OCI-LY3 (cell line): Measurements from ENCODE around the gene TRIM28.

Experiments used
- H2AFZ ChIP-seq: fragments of 200-600, 300-600 bp; shearing (Covaris generic); 2 replicates; pipeline ENCODE4 v1.6.0; 2014; ENCODE audit warnings: antibody characterized with exemption, low read depth, low read length
- H3K27ac ChIP-seq: fragments of 200-600, 300-600 bp; sonication (generic); 2 replicates; pipeline ENCODE4 v1.5.1; 2014; ENCODE audit warnings: mild to moderate bottlenecking, low read length, moderate library complexity, mixed read lengths
- H3K27me3 ChIP-seq: fragments of 200-600, 300-600 bp; sonication (generic); 2 replicates; pipeline ENCODE4 v1.6.1; 2014; ENCODE audit warnings: low read depth, low read length, mixed read lengths
- H3K36me3 ChIP-seq: fragments of 200-600, 300-600 bp; sonication (generic); replicated peaks from 2 replicates; pipeline ENCODE3; 2014; ENCODE audit warnings: low read depth, low read length, mixed read lengths
- H3K4me1 ChIP-seq: fragments of 300-600, 200-600 bp; sonication (generic); 2 replicates; pipeline ENCODE4 v1.6.1; 2014; ENCODE audit warnings: low read length, mixed read lengths
- H3K4me2 ChIP-seq: fragments of 200-600, 300-600 bp; sonication (generic); 2 replicates; pipeline ENCODE4 v1.6.1; 2014; ENCODE audit warnings: low read length, mixed read lengths
- H3K4me3 ChIP-seq: fragments of 300-600, 200-600 bp; sonication (generic); 2 replicates; pipeline ENCODE4 v1.5.1; 2014; ENCODE audit warnings: antibody characterized with exemption, mild to moderate bottlenecking, low read length, moderate library complexity
- H3K79me2 ChIP-seq: fragments of 300-600, 200-600 bp; shearing (Covaris generic); 2 replicates; pipeline ENCODE4 v1.6.1; 2014; ENCODE audit warnings: mild to moderate bottlenecking, low read length, mixed read lengths
- H3K9ac ChIP-seq: fragments of 300-600, 200-600 bp; shearing (Covaris generic); 2 replicates; pipeline ENCODE4 v1.6.0; 2014; ENCODE audit warnings: mild to moderate bottlenecking, low read length, moderate library complexity
- H3K9me3 ChIP-seq: fragments of 200-600, 300-600 bp; shearing (Covaris generic); 2 replicates; pipeline ENCODE4 v1.6.1; 2014; ENCODE audit warnings: low read length, mixed read lengths; ENCODE audit not compliant: insufficient read depth
- H4K20me1 ChIP-seq: fragments of 200-600, 300-600 bp; sonication (generic); 2 replicates; pipeline ENCODE4 v1.6.1; 2016; ENCODE audit warnings: low read length, mixed read lengths; ENCODE audit not compliant: insufficient read depth
- CTCF ChIP-seq: fragments of 200-600, 300-600 bp; sonication (generic); IDR thresholded peaks from 2 replicates; pipeline ENCODE4 v1.5.1; 2014; ENCODE audit warnings: antibody characterized with exemption, low read length, low read depth
- EZH2phosphoT487 ChIP-seq: fragments of 200-600 bp; shearing (Covaris generic); IDR thresholded peaks from 2 replicates; pipeline ENCODE4 v1.6.1; 2018; ENCODE audit warnings: antibody characterized with exemption, mixed run types, low read depth

Gene TRIM28

GRCh38 chr19:58578012-58578925, 34.4 kb downstream of the TRIM28 start:
- H4K20me1 ChIP-seq = no peaks in the 10 kb centered on the region; the same call in 1 of the 2 replicates
- no peaks in the 10 kb centered on the region for H3K9me3 ChIP-seq
- no peak overlapping the region for H3K27ac ChIP-seq
- H3K79me2 ChIP-seq = peaks cover 18% of the 10 kb centered on the region
- H3K27me3 ChIP-seq = no peaks in the 10 kb centered on the region
- H3K4me3 ChIP-seq = no peak overlapping the region
- no peak overlapping the region for H2AFZ ChIP-seq
- H3K36me3 ChIP-seq = peaks cover 19% of the 10 kb centered on the region
- H3K9ac ChIP-seq = no peak overlapping the region
- TF ChIP-seq EZH2phosphoT487 (no peak), CTCF (no peak)
- H3K4me2 ChIP-seq = no peak overlapping the region
- peaks cover 10% of the 10 kb centered on the region for H3K4me1 ChIP-seq

GRCh38 chr19:58579473-58580142, 35.7 kb downstream of the TRIM28 start:
- Histone ChIP-seq H3K4me2 (no peak overlapping the region), H3K27ac (no peak overlapping the region), H3K4me3 (no peak overlapping the region), H4K20me1 (no peaks in the 10 kb centered on the region; the same call in 1 of the 2 replicates), H2AFZ (no peak overlapping the region), H3K9ac (no peak overlapping the region), H3K9me3 (no peaks in the 10 kb centered on the region), H3K4me1 (peaks cover 5% of the 10 kb centered on the region), H3K27me3 (no peaks in the 10 kb centered on the region), H3K79me2 (peaks cover 18% of the 10 kb centered on the region), H3K36me3 (peaks cover 21% of the 10 kb centered on the region)
- TF ChIP-seq EZH2phosphoT487 (no peak), CTCF (no peak)

- peaks cover 14% of the 10 kb centered on the region for H3K79me2 ChIP-seq
These were observed 37.6 kb downstream of the TRIM28 start for GRCh38 chr19:58581227-58582141.

More at GRCh38 chr19:58581227-58582141, 37.6 kb downstream of the TRIM28 start:
- peaks cover 11% of the 10 kb centered on the region; the same call in 1 of the 2 replicates for H3K4me1 ChIP-seq
- no peaks in the 10 kb centered on the region for H3K27me3 ChIP-seq
- H3K4me2 ChIP-seq = no peak overlapping the region
- H4K20me1 ChIP-seq = no peaks in the 10 kb centered on the region; the same call in 1 of the 2 replicates
- no peak overlapping the region for H3K9ac ChIP-seq
- H2AFZ ChIP-seq = no peak overlapping the region
- H3K27ac ChIP-seq = no peak overlapping the region
- no peak for TF ChIP-seq CTCF
- no peak for TF ChIP-seq EZH2phosphoT487
- H3K9me3 ChIP-seq = no peaks in the 10 kb centered on the region
- no peak overlapping the region for H3K4me3 ChIP-seq
- peaks cover 21% of the 10 kb centered on the region for H3K36me3 ChIP-seq
